Ammon's horn (tissue), 1 donor: ENCODE results near the gene UFL1.
"Not testable (repeated sequence)": the region's sequence is repeated elsewhere in the genome, so short reads cannot be mapped to it uniquely, and the experiment has no call there.

Source experiments
- DNase-seq: peaks from one replicate; pipeline ENCODE4 v3.0.0-alpha.2; 2016; ENCODE audit warnings: low spot score

UFL1 gene

GRCh38 chr6:96521644-96522464 is at the start of gene UFL1:
UFL1 (plus strand) TSS chr6:96521806; CDS start chr6:96521874, 68 bp downstream.
- DNase-seq = peak; percentile 98

- not testable (repeated sequence) for DNase-seq
These were observed 49.3 kb upstream of the UFL1 start for GRCh38 chr6:96472291-96472690.

DNA sequence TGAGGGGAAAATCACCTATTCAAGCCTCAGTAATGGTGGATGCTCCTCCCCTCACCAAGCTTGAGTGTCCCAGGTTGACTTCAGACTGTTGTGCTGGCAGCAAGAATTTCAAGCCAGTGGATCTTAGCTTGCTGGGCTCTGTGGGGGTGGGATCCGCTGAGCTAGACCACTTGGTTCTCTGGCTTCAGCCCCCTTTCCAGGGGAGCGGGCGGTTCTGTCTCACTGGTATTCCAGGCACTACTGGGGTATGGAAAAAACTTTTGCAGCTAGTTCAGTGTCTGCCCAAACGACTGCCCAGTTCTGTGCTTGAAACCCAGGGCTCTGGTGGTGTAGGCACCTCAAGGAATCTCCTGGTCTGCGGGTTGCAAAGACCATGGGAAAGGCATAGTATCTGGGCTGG is 42.9 kb upstream of the UFL1 start:
- no peak for DNase-seq

- DNase-seq = no peak
These were observed 29.7 kb upstream of the UFL1 start for GRCh38 chr6:96491926-96492325.

- no peak for DNase-seq
These were observed 21.8 kb upstream of the UFL1 start for GRCh38 chr6:96499781-96500180.

GRCh38 chr6:96502915-96503314 is 18.7 kb upstream of the UFL1 start:
- no peak for DNase-seq

- DNase-seq = no peak
These were observed 16.2 kb upstream of the UFL1 start for GRCh38 chr6:96505363-96505762.

- DNase-seq = no peak
These were observed 12.3 kb upstream of the UFL1 start for GRCh38 chr6:96509281-96509680.

DNA sequence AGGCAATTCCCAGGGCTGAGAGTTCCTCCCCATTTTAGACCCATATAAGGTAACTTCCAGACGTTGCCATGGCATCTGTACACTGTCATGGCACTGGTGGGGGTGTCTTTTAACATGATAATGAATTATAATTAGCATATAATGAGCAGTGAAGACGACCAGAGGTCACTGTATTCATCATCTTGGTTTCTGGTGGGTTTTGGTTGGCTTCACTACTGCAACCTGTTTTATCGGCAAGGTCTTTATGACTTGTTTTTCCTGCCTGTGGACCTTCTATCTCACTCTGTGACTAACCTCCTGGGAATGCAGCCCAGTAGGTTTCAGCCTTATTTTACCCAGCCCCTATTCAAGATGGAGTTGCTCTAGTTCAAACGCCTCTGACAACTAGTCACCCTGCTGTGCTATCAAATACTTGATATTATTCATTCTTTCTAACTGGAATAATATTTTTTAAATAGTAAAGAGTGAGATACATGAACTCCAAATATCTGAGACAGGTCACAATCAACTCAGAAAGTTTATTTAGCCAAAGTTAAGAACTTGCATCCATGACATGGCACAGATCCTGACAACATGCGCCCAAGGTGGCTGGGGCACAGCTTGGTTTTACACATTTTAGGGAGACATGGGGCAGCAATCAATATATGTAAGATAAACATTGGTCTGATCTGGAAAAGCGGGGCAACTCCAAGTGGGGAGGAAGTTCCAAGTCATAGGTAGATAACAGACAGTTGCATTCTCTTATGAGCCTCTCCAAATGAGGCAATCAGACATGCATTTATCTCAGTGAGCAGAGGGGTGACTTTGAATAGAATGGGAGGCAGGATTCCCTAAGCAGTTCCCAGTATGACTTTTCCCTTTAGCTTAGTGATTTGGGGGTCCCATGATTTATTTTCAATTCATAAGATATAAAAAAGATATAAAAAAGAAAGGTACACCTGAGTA is 1.2 kb upstream of the UFL1 start:
- no peak for DNase-seq

- DNase-seq = no peak
These were observed 331 bp upstream of the UFL1 start for GRCh38 chr6:96521306-96521643.

GRCh38 chr6:96522465-96523009 is 931 bp downstream of the UFL1 start:
- DNase-seq = no peak

DNA sequence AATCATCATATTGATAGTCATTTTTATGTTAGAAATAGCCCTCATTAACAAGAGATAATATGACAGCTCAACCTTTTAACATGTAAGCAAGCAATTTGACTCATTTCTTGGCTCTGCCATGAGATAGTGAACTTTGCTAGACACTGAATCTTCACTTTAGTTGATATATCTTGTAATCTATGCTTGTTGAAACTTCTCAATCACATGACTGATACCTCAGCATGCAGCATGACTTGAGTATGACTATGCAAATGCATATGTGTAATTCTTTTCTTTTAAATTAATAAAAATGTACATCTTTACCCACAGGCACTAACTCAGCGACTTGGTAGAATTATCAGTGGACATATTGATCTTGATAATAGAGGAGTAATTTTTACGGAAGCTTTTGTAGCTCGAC is 6.6 kb downstream of the UFL1 start:
- DNase-seq = no peak

- no peak for DNase-seq
These were observed 10.8 kb downstream of the UFL1 start for GRCh38 chr6:96532399-96532798.

- DNase-seq = no peak
These were observed 16.1 kb downstream of the UFL1 start for GRCh38 chr6:96537726-96538125.

DNA sequence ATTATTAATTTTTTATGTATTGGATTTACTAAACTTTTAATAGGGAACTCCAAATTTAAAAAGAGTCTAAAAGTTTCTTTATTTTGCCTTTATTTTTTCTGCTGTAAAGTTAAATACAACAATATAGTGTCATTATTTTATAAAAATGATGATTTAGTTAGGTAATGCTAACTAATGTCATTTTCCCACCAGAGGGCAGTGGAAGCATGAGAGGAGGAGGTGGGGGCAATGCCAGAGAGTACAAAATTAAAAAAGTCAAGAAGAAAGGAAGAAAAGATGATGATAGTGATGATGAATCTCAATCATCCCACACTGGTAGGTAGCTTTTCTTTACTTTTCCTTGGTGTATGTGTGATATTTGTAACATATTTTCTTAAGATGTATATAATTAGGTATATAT is 21.1 kb downstream of the UFL1 start:
- no peak for DNase-seq

- DNase-seq = no peak
These were observed 24.3 kb downstream of the UFL1 start for GRCh38 chr6:96545882-96546281.

GRCh38 chr6:96547654-96548053 is 26.0 kb downstream of the UFL1 start:
- DNase-seq = no peak

- DNase-seq = no peak
These were observed 33.0 kb downstream of the UFL1 start for GRCh38 chr6:96554558-96554957.

GRCh38 chr6:96559740-96560139 is 38.1 kb downstream of the UFL1 start:
- not testable (repeated sequence) for DNase-seq

DNA sequence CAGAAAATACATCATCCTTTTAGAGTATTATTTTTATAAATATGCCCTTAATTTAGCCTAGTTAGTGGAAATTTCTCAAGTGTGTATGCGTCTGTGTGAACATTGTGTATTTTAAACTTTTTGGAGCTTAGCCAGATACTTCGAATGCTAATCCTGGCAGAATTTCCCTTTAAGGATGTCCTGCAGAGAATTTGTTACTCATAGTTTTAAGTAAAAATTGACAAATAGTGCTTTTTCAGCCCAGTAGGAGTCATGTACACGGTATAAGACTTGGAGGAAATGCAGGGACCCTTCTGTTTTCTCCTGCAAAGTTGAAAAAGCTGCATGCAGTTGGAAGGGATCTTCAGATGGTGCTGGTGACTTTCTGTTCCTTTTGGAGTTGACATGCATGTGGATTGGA is 41.3 kb downstream of the UFL1 start, which contains the start of gene FHL5:
Gene FHL5 (plus strand): TSS at position 243 of the 400 bp plus-strand sequence. CDS start 40,486 bp downstream, outside the sequence.
- DNase-seq = no peak

- DNase-seq = no peak
These were observed 42.2 kb downstream of the UFL1 start for GRCh38 chr6:96563853-96564252.

GRCh38 chr6:96570053-96570452 is 48.4 kb downstream of the UFL1 start:
- DNase-seq = no peak

DNA sequence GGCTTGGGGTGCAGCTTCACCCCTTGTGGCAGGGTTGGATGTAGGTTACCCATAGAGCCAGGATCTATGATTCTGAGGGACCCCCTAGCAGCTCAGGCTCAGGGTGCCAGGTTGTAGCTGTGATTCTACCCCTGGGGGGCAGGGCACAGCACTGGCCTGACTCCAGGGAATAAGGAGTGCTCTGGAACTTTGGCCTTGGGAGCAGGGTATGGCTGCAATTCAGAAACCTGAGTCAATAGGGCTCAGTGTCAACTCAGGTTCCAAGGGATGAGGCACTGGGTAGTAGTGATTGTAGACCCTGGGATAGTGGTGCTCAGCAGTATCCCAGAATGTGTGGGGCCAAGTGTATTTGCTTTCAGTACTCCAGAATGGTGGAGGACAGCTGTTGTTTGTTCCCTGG is 49.9 kb downstream of the UFL1 start:
- DNase-seq = no peak
